Trophoblast cell (in vitro differentiated cells and primary cell): Measurements from ENCODE around the gene ATG4B.
A peak's percentile ranks its signal among the peaks of the same experiment; 100 is the strongest.

Experiments used
- DNase-seq, 2 donors: peaks; one replicate each; pipeline ENCODE4 v3.0.0-alpha.2; 2016
- H2AFZ ChIP-seq: 2 replicates; pipeline ENCODE4 v1.6.1; 2013; ENCODE audit warnings: low read length, moderate library complexity, mild to moderate bottlenecking; ENCODE audit not compliant: insufficient read depth, poor library complexity
- H2AK5ac ChIP-seq: 2 replicates; pipeline ENCODE4 v1.6.1; 2013; ENCODE audit warnings: mild to moderate bottlenecking, low read length
- H2BK120ac ChIP-seq: 2 replicates; pipeline ENCODE4 v1.6.1; 2013; ENCODE audit warnings: low read length, mild to moderate bottlenecking, moderate library complexity; ENCODE audit not compliant: insufficient read depth, poor library complexity
- H2BK12ac ChIP-seq: 2 replicates; pipeline ENCODE4 v1.6.1; 2013; ENCODE audit warnings: mild to moderate bottlenecking, low read length, moderate library complexity
- H2BK5ac ChIP-seq: 2 replicates; pipeline ENCODE4 v1.6.1; 2013; ENCODE audit warnings: low read length, low read depth, moderate library complexity, mild to moderate bottlenecking; ENCODE audit not compliant: poor library complexity
- H3K14ac ChIP-seq: 2 replicates; pipeline ENCODE4 v1.6.1; 2013; ENCODE audit warnings: mild to moderate bottlenecking, low read length
- H3K18ac ChIP-seq: 2 replicates; pipeline ENCODE4 v1.6.1; 2013; ENCODE audit warnings: mild to moderate bottlenecking, low read length
- H3K23ac ChIP-seq: 2 replicates; pipeline ENCODE4 v1.6.1; 2013; ENCODE audit warnings: low read length
- H3K27ac ChIP-seq: 2 replicates; pipeline ENCODE4 v1.5.1; 2013; ENCODE audit warnings: low read depth, mild to moderate bottlenecking, inconsistent platforms, low read length, moderate library complexity
- H3K27me3 ChIP-seq: 2 replicates; pipeline ENCODE4 v1.6.1; 2013; ENCODE audit warnings: inconsistent platforms, mild to moderate bottlenecking, low read length, moderate library complexity; ENCODE audit not compliant: insufficient read depth
- H3K36me3 ChIP-seq, 2 experiments: 1 replicate in 1 of 2; 2 replicates in 1 of 2; pipeline ENCODE4 v1.6.1; 2013; ENCODE audit warnings: low read length in 2 of 2, mild to moderate bottlenecking in 2 of 2, moderate library complexity in 1 of 2; ENCODE audit not compliant: insufficient read depth in 2 of 2, control insufficient read depth in 1 of 2
- H3K4ac ChIP-seq: 2 replicates; pipeline ENCODE4 v1.6.1; 2013; ENCODE audit warnings: low read depth, mild to moderate bottlenecking, low read length, moderate library complexity
- H3K4me1 ChIP-seq, 2 experiments: 1 replicate in 1 of 2; 2 replicates in 1 of 2; pipeline ENCODE4 v1.6.1; 2013; ENCODE audit warnings: low read length in 2 of 2, mild to moderate bottlenecking in 2 of 2, moderate library complexity in 1 of 2; ENCODE audit not compliant: insufficient read depth in 2 of 2, control insufficient read depth in 1 of 2
- H3K4me2 ChIP-seq: 2 replicates; pipeline ENCODE4 v1.6.1; 2013; ENCODE audit warnings: inconsistent platforms, mild to moderate bottlenecking, low read length, moderate library complexity
- H3K4me3 ChIP-seq: 2 replicates; pipeline ENCODE4 v1.5.1; 2013; ENCODE audit warnings: mild to moderate bottlenecking, low read depth, low read length, inconsistent platforms
- H3K79me1 ChIP-seq: one replicate; pipeline ENCODE4 v1.6.1; 2013; ENCODE audit warnings: low read length
- H3K79me2 ChIP-seq: 2 replicates; pipeline ENCODE4 v1.6.1; 2013; ENCODE audit warnings: low read length, mild to moderate bottlenecking; ENCODE audit not compliant: control insufficient read depth, insufficient read depth, poor library complexity
- H3K9ac ChIP-seq: 2 replicates; pipeline ENCODE4 v1.6.1; 2013; ENCODE audit warnings: mild to moderate bottlenecking, low read length
- H3K9me3 ChIP-seq: 2 replicates; pipeline ENCODE4 v1.6.1; 2013; ENCODE audit warnings: low read depth, mild to moderate bottlenecking, control low read depth, inconsistent platforms, low read length; ENCODE audit not compliant: insufficient read depth
- H4K12ac ChIP-seq: 2 replicates; pipeline ENCODE4 v1.6.1; 2013; ENCODE audit warnings: low read depth, mild to moderate bottlenecking, low read length, moderate library complexity
- H4K8ac ChIP-seq: 2 replicates; pipeline ENCODE4 v1.6.1; 2013; ENCODE audit warnings: low read depth, mild to moderate bottlenecking, low read length, moderate library complexity
- H4K91ac ChIP-seq: one replicate; pipeline ENCODE4 v1.6.1; 2013; ENCODE audit warnings: low read depth, mild to moderate bottlenecking, low read length, moderate library complexity
- WGBS: extraction: QIAGEN DNeasy Blood & Tissue Kit; methylation state at CpG from one replicate; pipeline ENCODE4 v1.1.7; 2013; ENCODE audit warnings: missing lambda C conversion rate; ENCODE audit not compliant: insufficient read length, insufficient coverage; ENCODE audit errors: extremely low coverage; 5-methylcytosine and 5-hydroxymethylcytosine counted together

The ATG4B gene

DNA sequence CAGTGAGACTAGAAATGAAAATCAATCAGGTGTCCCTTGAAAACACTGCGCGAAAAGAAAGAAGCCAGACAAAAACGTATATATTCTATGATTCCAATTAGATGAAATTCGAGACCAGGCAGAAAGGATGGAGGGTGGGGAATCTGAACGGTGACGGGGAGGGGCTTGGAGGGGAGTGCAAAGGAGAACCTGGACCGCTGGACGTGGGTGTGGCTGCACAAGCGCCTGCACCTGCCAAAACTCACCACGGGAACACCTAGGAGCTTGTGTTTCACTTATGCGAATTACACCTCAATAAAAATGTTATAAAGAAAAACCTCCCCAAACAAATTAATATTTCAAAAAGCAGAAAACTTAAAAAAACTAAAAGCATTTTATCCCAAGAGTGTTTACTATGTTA is 22.5 kb upstream of the ATG4B start:
- H4K91ac ChIP-seq: no peak overlapping the region
- no peak overlapping the region for H3K4me3 ChIP-seq
- no peak overlapping the region for H2AK5ac ChIP-seq
- no peak overlapping the region for H2BK120ac ChIP-seq
- no peak for DNase-seq
- no peak overlapping the region for H2AFZ ChIP-seq
- no peak overlapping the region for H3K4ac ChIP-seq
- no peak overlapping the region for H2BK5ac ChIP-seq
- H3K79me2 ChIP-seq: peaks cover 3% of the 10 kb centered on the region
- no peak overlapping the region for H4K8ac ChIP-seq
- no peak overlapping the region for H3K23ac ChIP-seq
- no CpG with 5 or more reads among the region's 11 CpGs for WGBS
- H2BK12ac ChIP-seq: no peak overlapping the region
- H3K9me3 ChIP-seq: peaks cover 3% of the 10 kb centered on the region
- H3K14ac ChIP-seq: no peak overlapping the region
- no peaks in the 10 kb centered on the region for H3K27me3 ChIP-seq
- H3K36me3 ChIP-seq: peaks cover 7 to 9% of the 10 kb centered on the region in 2 experiments
- H3K4me1 ChIP-seq: peaks cover 3 to 4% of the 10 kb centered on the region in 2 experiments
- no peak overlapping the region for H3K9ac ChIP-seq
- no peak overlapping the region for H3K18ac ChIP-seq
- H3K27ac ChIP-seq: no peak overlapping the region
- no peak overlapping the region for H3K4me2 ChIP-seq
- no peak overlapping the region for H4K12ac ChIP-seq
- peaks cover 4% of the 10 kb centered on the region for H3K79me1 ChIP-seq

DNA sequence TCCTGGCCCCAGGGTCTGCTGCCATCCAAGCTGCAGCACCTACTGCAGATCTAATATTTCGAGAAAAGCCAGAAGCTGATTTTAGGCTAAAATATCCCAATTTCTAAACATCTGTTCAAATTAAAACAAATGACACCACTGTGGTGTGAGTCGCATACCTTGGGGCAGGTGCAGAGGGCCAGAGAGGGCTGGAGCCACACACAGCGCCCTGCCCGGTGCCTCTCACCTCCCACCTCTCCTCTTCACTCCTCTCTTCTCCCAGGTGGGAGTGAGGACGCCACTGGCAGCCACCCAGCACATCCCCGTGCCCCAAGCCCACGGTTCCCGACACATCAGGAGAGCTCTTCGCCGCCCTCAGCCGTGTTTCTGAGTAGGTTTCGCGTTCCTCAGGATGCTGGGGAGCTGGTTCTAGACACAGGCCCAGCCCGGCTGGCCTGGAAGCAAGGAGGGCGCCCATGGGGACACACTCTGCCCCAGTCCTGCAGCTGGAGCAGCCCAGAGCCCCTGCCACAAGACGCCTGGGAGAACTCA is 21.9 kb upstream of the ATG4B start:
- H4K12ac ChIP-seq: no peak overlapping the region
- no peak overlapping the region for H2BK12ac ChIP-seq
- H3K36me3 ChIP-seq: peaks cover 10 to 13% of the 10 kb centered on the region in 2 experiments
- peaks cover 5% of the 10 kb centered on the region for H3K9me3 ChIP-seq
- H2BK5ac ChIP-seq: no peak overlapping the region
- H3K14ac ChIP-seq: no peak overlapping the region
- no peak overlapping the region for H3K4me2 ChIP-seq
- no peak overlapping the region for H3K9ac ChIP-seq
- no peak overlapping the region for H4K91ac ChIP-seq
- H3K18ac ChIP-seq: no peak overlapping the region
- H3K4ac ChIP-seq: no peak overlapping the region
- H3K4me1 ChIP-seq: peaks cover 1 to 4% of the 10 kb centered on the region in 2 experiments
- no peak overlapping the region for H2AK5ac ChIP-seq
- H2BK120ac ChIP-seq: no peak overlapping the region
- peaks cover 2% of the 10 kb centered on the region for H3K79me2 ChIP-seq
- no peak overlapping the region for H3K23ac ChIP-seq
- H3K4me3 ChIP-seq: no peak overlapping the region
- peaks cover 2% of the 10 kb centered on the region for H3K79me1 ChIP-seq
- H2AFZ ChIP-seq: no peak overlapping the region
- no peak overlapping the region for H3K27ac ChIP-seq
- no peak overlapping the region for H4K8ac ChIP-seq
- DNase-seq: no peak
- no peaks in the 10 kb centered on the region for H3K27me3 ChIP-seq
- WGBS: no CpG with 5 or more reads among the region's 16 CpGs

DNA sequence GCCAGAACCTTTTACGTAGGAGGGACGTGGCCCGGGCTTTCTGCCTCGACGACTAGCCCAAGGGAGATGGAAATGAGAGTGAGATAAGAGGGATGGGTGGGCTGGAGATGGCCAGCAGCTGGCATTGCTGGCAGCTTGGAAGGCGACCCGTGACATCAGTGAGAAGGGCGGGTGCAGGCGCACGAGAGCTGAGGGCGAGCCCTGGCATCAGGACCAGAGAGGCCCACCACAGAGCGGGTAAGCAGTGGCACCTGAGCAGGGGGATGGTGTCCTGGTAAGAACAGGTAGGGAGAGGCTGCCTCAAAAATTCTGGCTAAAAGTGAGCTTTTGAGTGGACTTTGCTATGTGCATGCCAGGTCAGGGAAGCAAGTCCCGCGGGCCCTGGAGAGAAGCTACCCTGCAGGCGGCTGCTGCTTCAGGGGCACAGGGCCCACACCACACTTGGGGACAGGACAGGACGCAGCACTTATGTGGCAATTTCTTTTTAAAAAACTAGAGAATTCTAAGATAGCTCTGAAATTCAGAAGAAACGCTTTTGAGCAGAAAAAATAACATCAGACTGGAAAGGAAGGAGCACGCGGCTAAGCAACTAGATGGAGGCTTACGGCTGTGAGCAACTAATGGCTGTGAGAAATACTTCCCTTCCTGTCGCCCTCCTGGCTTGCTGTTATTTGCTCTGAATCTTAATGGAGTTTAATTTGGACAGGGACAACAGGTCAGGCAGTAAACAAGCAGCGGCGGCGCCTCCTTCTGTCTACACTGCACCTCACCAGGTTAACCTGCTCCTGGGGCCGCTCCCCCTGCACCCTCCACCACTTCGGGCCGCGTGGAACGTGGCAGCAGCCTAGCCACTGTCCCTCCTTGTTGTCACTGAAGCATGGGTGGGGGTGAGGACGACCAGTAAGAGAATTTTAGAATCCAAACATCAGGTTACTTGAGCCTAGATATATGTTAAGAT is 21.0 kb upstream of the ATG4B start:
- no peak overlapping the region for H2BK12ac ChIP-seq
- H3K4ac ChIP-seq: no peak overlapping the region
- H4K12ac ChIP-seq: no peak overlapping the region
- no peak overlapping the region for H2AK5ac ChIP-seq
- no peak overlapping the region for H3K27ac ChIP-seq
- H2BK5ac ChIP-seq: no peak overlapping the region
- no peak for DNase-seq
- no peak overlapping the region for H3K23ac ChIP-seq
- no CpG with 5 or more reads among the region's 30 CpGs for WGBS
- no peak overlapping the region for H3K14ac ChIP-seq
- no peaks in the 10 kb centered on the region for H3K79me2 ChIP-seq
- peak overlapping the region; percentile 25 for H3K18ac ChIP-seq
- no peak overlapping the region for H2AFZ ChIP-seq
- H3K4me2 ChIP-seq: no peak overlapping the region
- peaks cover 10 to 13% of the 10 kb centered on the region in 2 experiments for H3K36me3 ChIP-seq
- peaks cover 0 to 4% of the 10 kb centered on the region in 2 experiments for H3K4me1 ChIP-seq
- H3K9me3 ChIP-seq: peaks cover 5% of the 10 kb centered on the region
- H4K91ac ChIP-seq: no peak overlapping the region
- H3K9ac ChIP-seq: no peak overlapping the region
- no peak overlapping the region for H4K8ac ChIP-seq
- no peaks in the 10 kb centered on the region for H3K79me1 ChIP-seq
- H3K27me3 ChIP-seq: no peaks in the 10 kb centered on the region
- H2BK120ac ChIP-seq: no peak overlapping the region
- H3K4me3 ChIP-seq: no peak overlapping the region

DNA sequence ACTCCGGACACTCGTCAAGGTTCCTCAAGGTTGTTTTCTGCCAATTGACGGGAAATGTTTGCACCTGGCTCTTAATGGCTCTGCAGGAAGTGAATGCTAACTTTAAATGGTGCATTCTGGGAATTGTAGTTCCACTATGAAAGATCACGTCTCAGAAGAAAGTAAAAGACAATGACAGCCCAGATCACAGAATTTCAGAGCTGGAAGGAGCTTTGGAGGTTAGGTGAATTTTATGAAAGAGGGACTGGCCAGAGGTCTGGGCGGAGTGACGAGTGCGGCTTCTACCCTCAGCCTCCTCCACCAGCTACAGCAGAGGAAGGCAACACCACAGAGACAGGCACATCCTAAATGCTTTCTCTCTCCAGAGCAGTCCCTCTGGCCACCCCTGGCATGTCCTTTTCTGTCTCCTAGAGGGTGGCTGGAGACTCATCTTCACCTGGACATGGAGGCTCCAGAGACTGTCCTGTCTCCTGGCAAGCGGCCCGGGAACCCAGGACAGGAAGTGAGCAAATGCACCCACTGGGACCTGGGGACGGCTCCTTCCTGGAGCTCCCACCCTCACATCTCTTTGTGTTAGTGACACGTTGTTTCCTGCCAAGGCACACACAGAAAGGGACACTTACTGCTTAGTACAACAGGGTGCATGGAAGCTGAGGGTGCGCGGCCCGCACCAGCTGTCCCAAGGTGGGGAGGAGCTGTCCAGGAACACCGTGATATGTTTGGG is 19.9 kb upstream of the ATG4B start:
- Histone ChIP-seq H2AK5ac (no peak overlapping the region), H2BK12ac (no peak overlapping the region), H3K4me2 (peak overlapping the region; percentile 32), H3K4me1 (peaks cover 0 to 4% of the 10 kb centered on the region in 2 experiments), H3K4me3 (no peak overlapping the region), H3K23ac (no peak overlapping the region), H3K79me1 (no peaks in the 10 kb centered on the region), H2BK5ac (no peak overlapping the region), H3K79me2 (no peaks in the 10 kb centered on the region), H4K12ac (no peak overlapping the region), H3K9me3 (peaks cover 5% of the 10 kb centered on the region), H4K91ac (no peak overlapping the region), H3K4ac (no peak overlapping the region), H3K9ac (no peak overlapping the region), H4K8ac (peak overlapping the region; percentile 26), H3K36me3 (peaks cover 10 to 13% of the 10 kb centered on the region in 2 experiments), H3K27ac (no peak overlapping the region), H2AFZ (no peak overlapping the region), H3K27me3 (no peaks in the 10 kb centered on the region), H2BK120ac (no peak overlapping the region), H3K14ac (no peak overlapping the region), H3K18ac (no peak overlapping the region)
- DNase-seq: peak in 1 of 2 donors; percentile 42
- no CpG with 5 or more reads among the region's 15 CpGs for WGBS
